Measurements from ENCODE around the gene FOXP1. TPM values are rescaled to one million over a fixed set of nuclear protein-coding genes. Genes with fewer than 3 reads are reported as not detected.
"Not testable (repeated sequence)": the region's sequence is repeated elsewhere in the genome, so short reads cannot be mapped to it uniquely, and the experiment has no call there.

Gene FOXP1
- total RNA-seq, 2 experiments from 2014 or later = 116 to 131 TPM

GRCh38 chr3:71332813-71333212 is 250.7 kb downstream of the FOXP1 start:
- CTCF ChIA-PET = interaction anchor here (0.5 to 1.5 kb wide), 4 partner anchors 19 to 602 kb away, joined by 3 to 4 read pairs (median 3); no protein-coding TSS in a partner anchor

GRCh38 chr3:71330909-71331308 is 252.6 kb downstream of the FOXP1 start:
- Mint-ChIP-seq H3K4me3 (no peak overlapping the region), H3K27ac (no peak overlapping the region), H3K27me3 (no peaks in the 10 kb centered on the region), H3K36me3 (ENCODE audit: low read depth) (peaks cover 26% of the 10 kb centered on the region), H3K4me1 (no peaks in the 10 kb centered on the region), H3K9me3 (peaks cover 8% of the 10 kb centered on the region)
- CTCF ChIA-PET = no interaction called here
- no peak for DNase-seq
- POLR2A ChIA-PET = no interaction called here

More at GRCh38 chr3:71332813-71333212, 250.7 kb downstream of the FOXP1 start:
- POLR2A ChIA-PET = no interaction called here
- no peaks in the 10 kb centered on the region for H3K4me1 Mint-ChIP-seq
- H3K4me3 Mint-ChIP-seq = no peak overlapping the region
- H3K27me3 Mint-ChIP-seq = no peaks in the 10 kb centered on the region
- H3K36me3 Mint-ChIP-seq (ENCODE audit: low read depth) = peaks cover 26% of the 10 kb centered on the region
- no peak overlapping the region for H3K27ac Mint-ChIP-seq
- no peak for DNase-seq
- peaks cover 8% of the 10 kb centered on the region for H3K9me3 Mint-ChIP-seq

- Mint-ChIP-seq H3K27ac (no peak overlapping the region), H3K36me3 (ENCODE audit: low read depth) (peaks cover 26% of the 10 kb centered on the region), H3K27me3 (no peaks in the 10 kb centered on the region), H3K4me1 (no peaks in the 10 kb centered on the region), H3K9me3 (peaks cover 8% of the 10 kb centered on the region), H3K4me3 (no peak overlapping the region)
- CTCF ChIA-PET = no interaction called here
- no peak for DNase-seq
- POLR2A ChIA-PET = no interaction called here
Measured at GRCh38 chr3:71330505-71330904, 253.0 kb downstream of the FOXP1 start.

- no peaks in the 10 kb centered on the region for H3K4me1 Mint-ChIP-seq
- ChIA-PET CTCF (no interaction called here), POLR2A (no interaction called here)
- peaks cover 8% of the 10 kb centered on the region for H3K9me3 Mint-ChIP-seq
- no peak overlapping the region for H3K4me3 Mint-ChIP-seq
- H3K27ac Mint-ChIP-seq = no peak overlapping the region
- no peaks in the 10 kb centered on the region for H3K27me3 Mint-ChIP-seq
- DNase-seq = no peak
- H3K36me3 Mint-ChIP-seq (ENCODE audit: low read depth) = peaks cover 26% of the 10 kb centered on the region
Measured at GRCh38 chr3:71329817-71330216, 253.7 kb downstream of the FOXP1 start.

- CTCF ChIA-PET = interaction anchor here (1.1 kb wide), 1 partner anchor 15 kb away, joined by 4 read pairs; no protein-coding TSS in a partner anchor
- H3K9me3 Mint-ChIP-seq = peaks cover 8% of the 10 kb centered on the region
- POLR2A ChIA-PET = no interaction called here
- H3K27me3 Mint-ChIP-seq = no peaks in the 10 kb centered on the region
- no peak overlapping the region for H3K4me3 Mint-ChIP-seq
- no peak overlapping the region for H3K27ac Mint-ChIP-seq
- H3K4me1 Mint-ChIP-seq = no peaks in the 10 kb centered on the region
- DNase-seq = no peak
- peaks cover 26% of the 10 kb centered on the region for H3K36me3 Mint-ChIP-seq (ENCODE audit: low read depth)
Measured at GRCh38 chr3:71328926-71329325, 254.6 kb downstream of the FOXP1 start.

- Mint-ChIP-seq H3K27me3 (no peaks in the 10 kb centered on the region), H3K27ac (no peak overlapping the region), H3K36me3 (ENCODE audit: low read depth) (peaks cover 23% of the 10 kb centered on the region), H3K4me3 (no peak overlapping the region), H3K9me3 (peaks cover 8% of the 10 kb centered on the region), H3K4me1 (no peaks in the 10 kb centered on the region)
- ChIA-PET POLR2A (no interaction called here), CTCF (no interaction called here)
- no peak for DNase-seq
Measured at GRCh38 chr3:71327936-71328335, 255.6 kb downstream of the FOXP1 start.

- Mint-ChIP-seq H3K4me3 (no peak overlapping the region), H3K27ac (no peak overlapping the region), H3K4me1 (no peaks in the 10 kb centered on the region), H3K9me3 (peaks cover 4% of the 10 kb centered on the region), H3K27me3 (no peaks in the 10 kb centered on the region), H3K36me3 (ENCODE audit: low read depth) (peaks cover 16% of the 10 kb centered on the region)
- CTCF ChIA-PET = no interaction called here
- POLR2A ChIA-PET = no interaction called here
- no peak for DNase-seq
Measured at GRCh38 chr3:71325715-71326114, 257.8 kb downstream of the FOXP1 start.

- DNase-seq; H3K27me3 Mint-ChIP-seq; H3K9me3 Mint-ChIP-seq; H3K4me1 Mint-ChIP-seq; H3K27ac Mint-ChIP-seq; POLR2A ChIA-PET; H3K36me3 Mint-ChIP-seq (ENCODE audit: low read depth); H3K4me3 Mint-ChIP-seq: not testable (repeated sequence)
- CTCF ChIA-PET = interaction anchor here (0.6 kb wide), 1 partner anchor 1427 kb away, joined by 4 read pairs; no protein-coding TSS in a partner anchor
Measured at GRCh38 chr3:71324224-71324623, 259.3 kb downstream of the FOXP1 start.

- no peak for DNase-seq
- H3K27ac Mint-ChIP-seq = no peak overlapping the region
- no peaks in the 10 kb centered on the region for H3K9me3 Mint-ChIP-seq
- peaks cover 5% of the 10 kb centered on the region for H3K36me3 Mint-ChIP-seq (ENCODE audit: low read depth)
- CTCF ChIA-PET = no interaction called here
- no peak overlapping the region for H3K4me3 Mint-ChIP-seq
- POLR2A ChIA-PET = no interaction called here
- H3K27me3 Mint-ChIP-seq = no peaks in the 10 kb centered on the region
- no peaks in the 10 kb centered on the region for H3K4me1 Mint-ChIP-seq
Measured at GRCh38 chr3:71323558-71323957, 260.0 kb downstream of the FOXP1 start.

- peaks cover 6% of the 10 kb centered on the region for H3K4me1 Mint-ChIP-seq
- H3K4me3 Mint-ChIP-seq = no peak overlapping the region
- H3K36me3 Mint-ChIP-seq (ENCODE audit: low read depth) = peaks cover 4% of the 10 kb centered on the region
- POLR2A ChIA-PET = no interaction called here
- CTCF ChIA-PET = no interaction called here
- no peak overlapping the region for H3K27ac Mint-ChIP-seq
- no peaks in the 10 kb centered on the region for H3K9me3 Mint-ChIP-seq
- no peaks in the 10 kb centered on the region for H3K27me3 Mint-ChIP-seq
- no peak for DNase-seq
Measured at GRCh38 chr3:71322154-71322553, 261.4 kb downstream of the FOXP1 start.

GRCh38 chr3:71319771-71320170 is 263.8 kb downstream of the FOXP1 start:
- Mint-ChIP-seq H3K9me3 (no peaks in the 10 kb centered on the region), H3K27me3 (no peaks in the 10 kb centered on the region), H3K36me3 (ENCODE audit: low read depth) (peaks cover 4% of the 10 kb centered on the region), H3K27ac (no peak overlapping the region), H3K4me3 (no peak overlapping the region), H3K4me1 (peaks cover 12% of the 10 kb centered on the region)
- CTCF ChIA-PET = interaction anchor here (1.2 kb wide), 1 partner anchor 32 kb away, joined by 3 read pairs; no protein-coding TSS in a partner anchor
- DNase-seq = no peak
- POLR2A ChIA-PET = no interaction called here

- H3K27me3 Mint-ChIP-seq = no peaks in the 10 kb centered on the region
Measured at GRCh38 chr3:71318458-71318827, 265.1 kb downstream of the FOXP1 start.

GRCh38 chr3:71317749-71318457 is 265.6 kb downstream of the FOXP1 start:
- Mint-ChIP-seq H3K36me3 (ENCODE audit: low read depth) (peaks cover 4% of the 10 kb centered on the region), H3K27me3 (no peaks in the 10 kb centered on the region), H3K4me1 (peaks cover 12% of the 10 kb centered on the region), H3K27ac (no peak overlapping the region), H3K4me3 (no peak overlapping the region), H3K9me3 (no peaks in the 10 kb centered on the region)
- DNase-seq = no peak
- ChIA-PET CTCF (interaction anchor here (0.7 kb wide), 1 partner anchor 216 kb away, joined by 3 read pairs; no protein-coding TSS in a partner anchor), POLR2A (no interaction called here)

More at GRCh38 chr3:71318458-71318827, 265.1 kb downstream of the FOXP1 start:
- H3K9me3 Mint-ChIP-seq = no peaks in the 10 kb centered on the region
- no peak for DNase-seq
- no peak overlapping the region for H3K27ac Mint-ChIP-seq
- no peak overlapping the region for H3K4me3 Mint-ChIP-seq
- POLR2A ChIA-PET = no interaction called here
- peaks cover 12% of the 10 kb centered on the region for H3K4me1 Mint-ChIP-seq
- CTCF ChIA-PET = no interaction called here
- H3K36me3 Mint-ChIP-seq (ENCODE audit: low read depth) = peaks cover 4% of the 10 kb centered on the region

GRCh38 chr3:71317140-71317539 is 266.4 kb downstream of the FOXP1 start:
- H3K36me3 Mint-ChIP-seq (ENCODE audit: low read depth) = peaks cover 2% of the 10 kb centered on the region
- ChIA-PET POLR2A (no interaction called here), CTCF (interaction anchor here (0.5 kb wide), 1 partner anchor 122 kb away, joined by 3 read pairs; no protein-coding TSS in a partner anchor)
- H3K4me3 Mint-ChIP-seq = no peak overlapping the region
- H3K27ac Mint-ChIP-seq = no peak overlapping the region
- H3K9me3 Mint-ChIP-seq = no peaks in the 10 kb centered on the region
- H3K27me3 Mint-ChIP-seq = no peaks in the 10 kb centered on the region
- no peak for DNase-seq
- peaks cover 12% of the 10 kb centered on the region for H3K4me1 Mint-ChIP-seq

Data from activated CD4-positive, alpha-beta T cell treated with anti-CD3 and anti-CD28 coated beads, Interleukin-2, amount 10 ng/mL, durations not matched to agents 7 days and 5 days (primary cell).